HepG2 (cell line): ENCODE data around the gene DDAH2. TPM values are rescaled to one million over a fixed set of nuclear protein-coding genes. Genes with fewer than 3 reads are reported as not detected.
A peak's percentile ranks its signal among the peaks of the same experiment; 100 is the strongest.

ENCODE experiments used
- ASH2L ChIP-seq: fragments of 300-600, 200-600 bp; sonication (generic); IDR thresholded peaks from 2 replicates; pipeline ENCODE4 v1.7.0; 2017; ENCODE audit warnings: low read depth, mild to moderate bottlenecking, moderate library complexity, mixed read lengths, low read length; ENCODE audit not compliant: insufficient read length
- HDAC2 ChIP-seq: sonication (generic); formaldehyde crosslinking; IDR thresholded peaks from 2 replicates; pipeline ENCODE4 v1.4.0; 2020; ENCODE audit warnings: missing genetic modification reagents
- KDM5A ChIP-seq: fragments of 200-600 bp; sonication (generic); IDR thresholded peaks from 2 replicates; pipeline ENCODE4 v1.7.0; 2018; ENCODE audit warnings: antibody characterized with exemption, mild to moderate bottlenecking, low read length, borderline replicate concordance
- KLF12 ChIP-seq: sonication (generic); formaldehyde crosslinking; IDR thresholded peaks from 2 replicates; pipeline ENCODE4 v1.4.0; 2020; ENCODE audit warnings: missing genetic modification reagents, borderline replicate concordance
- KLF16 ChIP-seq, 2 experiments: sonication (generic) in 1 of 2; formaldehyde crosslinking in 1 of 2; IDR thresholded peaks; 2 replicates each; pipeline versions ENCODE4 v1.6.1 to v1.8.0; 2016 to 2023; ENCODE audit warnings: missing genetic modification reagents in 2 of 2, missing compliant biosample characterization in 1 of 2
- NCOA5 ChIP-seq: sonication (generic); formaldehyde crosslinking; IDR thresholded peaks from 2 replicates; pipeline ENCODE4 v1.4.0; 2020; ENCODE audit warnings: missing genetic modification reagents
- NFAT5 ChIP-seq: sonication (generic); formaldehyde crosslinking; IDR thresholded peaks from 2 replicates; pipeline ENCODE4 v1.4.0; 2020; ENCODE audit warnings: missing genetic modification reagents
- POLR2G ChIP-seq: fragments of 200-400 bp; formaldehyde crosslinking; IDR thresholded peaks from 2 replicates; pipeline ENCODE4 v1.6.1; 2018; ENCODE audit warnings: mild to moderate bottlenecking, low read depth, low read length, moderate library complexity
- RBFOX2 ChIP-seq: fragments of 200-400 bp; formaldehyde crosslinking; IDR thresholded peaks from 2 replicates; pipeline ENCODE4 v1.6.1; 2017; ENCODE audit warnings: low read depth, mild to moderate bottlenecking, low read length
- SCMH1 ChIP-seq: sonication (generic); formaldehyde crosslinking; IDR thresholded peaks from 2 replicates; pipeline ENCODE4 v1.9.0; 2021; ENCODE audit warnings: missing genetic modification reagents, mild to moderate bottlenecking, borderline replicate concordance
- SYNCRIP ChIP-seq: fragments of 200-400 bp; formaldehyde crosslinking; IDR thresholded peaks from 2 replicates; pipeline ENCODE4 v1.6.1; 2018; ENCODE audit warnings: mild to moderate bottlenecking, low read depth, low read length; ENCODE audit not compliant: insufficient read depth
- ZNF20 ChIP-seq: sonication (generic); formaldehyde crosslinking; IDR thresholded peaks from 2 replicates; pipeline ENCODE4 v1.4.0; 2020; ENCODE audit warnings: mild to moderate bottlenecking, moderate library complexity, missing genetic modification reagents
- ZNF205 ChIP-seq: IDR thresholded peaks from 2 replicates; pipeline ENCODE4 v1.6.1; 2018; ENCODE audit warnings: missing biosample characterization, missing genetic modification reagents
- ZNF24 ChIP-seq: fragments of 450-650 bp; IDR thresholded peaks from 2 replicates; pipeline ENCODE4 v1.6.1; 2017; ENCODE audit warnings: antibody characterized with exemption, mild to moderate bottlenecking
- ZNF260 ChIP-seq: sonication (generic); formaldehyde crosslinking; IDR thresholded peaks from 2 replicates; pipeline ENCODE4 v1.4.0; 2020; ENCODE audit warnings: missing genetic modification reagents, low read depth, mild to moderate bottlenecking, borderline replicate concordance
- ZNF367 ChIP-seq: sonication (generic); formaldehyde crosslinking; IDR thresholded peaks from 2 replicates; pipeline ENCODE4 v1.4.0; 2020; ENCODE audit warnings: missing genetic modification reagents, borderline replicate concordance
- ZNF558 ChIP-seq: sonication (generic); formaldehyde crosslinking; IDR thresholded peaks from 2 replicates; pipeline ENCODE4 v1.9.0; 2022; ENCODE audit warnings: mild to moderate bottlenecking, missing genetic modification reagents, borderline replicate concordance
- ZNF704 ChIP-seq: sonication (generic); formaldehyde crosslinking; IDR thresholded peaks from 2 replicates; pipeline ENCODE4 v1.8.1; 2023; ENCODE audit warnings: mild to moderate bottlenecking, inconsistent platforms, moderate library complexity, missing genetic modification reagents, borderline replicate concordance
- ZNF777 ChIP-seq: sonication (generic); formaldehyde crosslinking; IDR thresholded peaks from 2 replicates; pipeline ENCODE4 v1.4.0; 2020; ENCODE audit warnings: missing genetic modification reagents
- polyA plus RNA-seq, 8 experiments: library from polyadenylated mRNA; depleted of rRNA in 3 of 8; stranded (reverse) in 7 of 8; unstranded in 1 of 8; fragments of >200 nt; fragmentation: Illumina TruSeq in 4 of 8; extraction: Trizol in 4 of 8; gene quantifications; 2 replicates each; pipeline versions ENCODE4 v1.2.1 to v1.2.3, GENCODE V29; 2011 to 2016; ENCODE audit warnings: low read depth in 4 of 8, missing spikeins in 1 of 8, mixed read lengths in 1 of 8; ENCODE audit not compliant: insufficient read depth in 1 of 8
- total RNA-seq, 5 experiments: library from RNA; depleted of rRNA; stranded (reverse); fragments of >200 nt; fragmentation: Illumina TruSeq; extraction: Trizol; gene quantifications; 2 replicates each; pipeline ENCODE4 v1.2.3, GENCODE V29; 2016; ENCODE audit warnings: low read depth in 1 of 5
- TF ChIP-seq, protein P1 (sequence below): sonication (generic); formaldehyde crosslinking; IDR thresholded peaks from 2 replicates; pipeline ENCODE4 v1.5.0; 2020; ENCODE audit warnings: missing genetic modification reagents

The DDAH2 gene
- total and polyA plus RNA-seq, 2 of the 13 experiments (the other 11 are each of a cell fraction or from before 2014, with no cell fraction given): 16.4 to 21.1 TPM

GRCh38 chr6:31737991-31738979 is 9.2 kb upstream of the DDAH2 start (continued):
- TF ChIP-seq NFAT5 (CRISPR knock-in tag) (no peak), ZNF205 (0 out of 2 replicates have a peak, but pooled peaks have one; percentile 73), ZNF20 (CRISPR knock-in tag) (no peak), SCMH1 (CRISPR knock-in tag) (no peak), ZNF367 (CRISPR knock-in tag) (no peak), ZNF704 (CRISPR knock-in tag) (0 out of 2 replicates have a peak, but pooled peaks have one; percentile 23), POLR2G (peak; percentile 59), ZNF558 (CRISPR knock-in tag) (peak; percentile 83; the same call in 1 of the 2 replicates), SYNCRIP (no peak), HDAC2 (CRISPR knock-in tag) (peak; percentile 94), ASH2L (no peak), KDM5A (no peak), NCOA5 (no peak), ZNF24 (no peak), KLF12 (peak; percentile 86), ZNF777 (CRISPR knock-in tag) (no peak), RBFOX2 (peak; percentile 75), KLF16 (CRISPR knock-in tag; IDR thresholded peaks at IDR 0.05) (no peak; a peak in 1 of 4 replicates), ZNF260 (CRISPR knock-in tag) (no peak)
- TF ChIP-seq, protein P1, sequence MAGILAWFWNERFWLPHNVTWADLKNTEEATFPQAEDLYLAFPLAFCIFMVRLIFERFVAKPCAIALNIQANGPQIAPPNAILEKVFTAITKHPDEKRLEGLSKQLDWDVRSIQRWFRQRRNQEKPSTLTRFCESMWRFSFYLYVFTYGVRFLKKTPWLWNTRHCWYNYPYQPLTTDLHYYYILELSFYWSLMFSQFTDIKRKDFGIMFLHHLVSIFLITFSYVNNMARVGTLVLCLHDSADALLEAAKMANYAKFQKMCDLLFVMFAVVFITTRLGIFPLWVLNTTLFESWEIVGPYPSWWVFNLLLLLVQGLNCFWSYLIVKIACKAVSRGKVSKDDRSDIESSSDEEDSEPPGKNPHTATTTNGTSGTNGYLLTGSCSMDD (CRISPR knock-in tag): no peak
